Lower leg skin (tissue), 3 donors: ENCODE data around the gene MOGAT3.

Experiments
- POLR2A ChIP-seq, 2 donors: fragments of 450-650 bp; IDR thresholded peaks; one replicate each; pipeline ENCODE4 v1.6.1; 2016 to 2017; ENCODE audit warnings: antibody characterized with exemption in 2 of 2, mild to moderate bottlenecking in 1 of 2, moderate library complexity in 1 of 2
- TF ChIP-seq, protein P1 (sequence below), 3 donors: fragments of 450-650 bp; IDR thresholded peaks; one replicate each; pipeline ENCODE4 v1.5.1; 2016; ENCODE audit warnings: antibody characterized with exemption in 3 of 3, mild to moderate bottlenecking in 3 of 3, moderate library complexity in 2 of 3

DNA sequence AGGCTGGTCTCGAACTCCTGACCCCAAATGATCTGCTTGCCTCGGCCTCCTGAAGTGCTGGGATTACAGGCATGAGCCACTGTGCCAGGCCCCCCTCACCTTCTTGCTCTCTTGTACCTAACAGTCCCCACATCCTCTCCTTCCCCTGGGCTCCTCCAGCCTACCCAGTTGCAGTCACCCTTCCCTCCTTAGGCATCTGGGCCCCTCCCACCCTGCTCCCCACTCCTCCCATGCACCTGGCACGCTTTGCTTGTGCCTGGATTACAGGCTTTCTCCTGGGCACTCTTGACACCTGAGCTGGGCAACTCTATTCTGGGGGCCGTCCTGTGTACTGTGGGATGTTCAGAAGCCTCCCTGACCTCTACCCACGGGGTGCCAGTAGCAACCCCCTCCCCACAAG is 33.8 kb upstream of the MOGAT3 start:
- TF ChIP-seq, protein P1, sequence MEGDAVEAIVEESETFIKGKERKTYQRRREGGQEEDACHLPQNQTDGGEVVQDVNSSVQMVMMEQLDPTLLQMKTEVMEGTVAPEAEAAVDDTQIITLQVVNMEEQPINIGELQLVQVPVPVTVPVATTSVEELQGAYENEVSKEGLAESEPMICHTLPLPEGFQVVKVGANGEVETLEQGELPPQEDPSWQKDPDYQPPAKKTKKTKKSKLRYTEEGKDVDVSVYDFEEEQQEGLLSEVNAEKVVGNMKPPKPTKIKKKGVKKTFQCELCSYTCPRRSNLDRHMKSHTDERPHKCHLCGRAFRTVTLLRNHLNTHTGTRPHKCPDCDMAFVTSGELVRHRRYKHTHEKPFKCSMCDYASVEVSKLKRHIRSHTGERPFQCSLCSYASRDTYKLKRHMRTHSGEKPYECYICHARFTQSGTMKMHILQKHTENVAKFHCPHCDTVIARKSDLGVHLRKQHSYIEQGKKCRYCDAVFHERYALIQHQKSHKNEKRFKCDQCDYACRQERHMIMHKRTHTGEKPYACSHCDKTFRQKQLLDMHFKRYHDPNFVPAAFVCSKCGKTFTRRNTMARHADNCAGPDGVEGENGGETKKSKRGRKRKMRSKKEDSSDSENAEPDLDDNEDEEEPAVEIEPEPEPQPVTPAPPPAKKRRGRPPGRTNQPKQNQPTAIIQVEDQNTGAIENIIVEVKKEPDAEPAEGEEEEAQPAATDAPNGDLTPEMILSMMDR (IDR thresholded peaks at IDR 0.05) = no peak
- no peak for TF ChIP-seq POLR2A (IDR thresholded peaks at IDR 0.05)
